GM13977 (cell line): Measurements from ENCODE around the gene EML6.
"Not testable (repeated sequence)": the region's sequence is repeated elsewhere in the genome, so short reads cannot be mapped to it uniquely, and the experiment has no call there.

Experiments
- DNase-seq: peaks from one replicate; pipeline ENCODE4 v3.0.0; 2012; ENCODE audit warnings: low spot score
- CTCF ChIP-seq: IDR thresholded peaks from 2 replicates; pipeline ENCODE4 v1.5.1; 2012; ENCODE audit warnings: mild to moderate bottlenecking, control low read depth; ENCODE audit not compliant: insufficient read depth; ENCODE audit errors: extremely low read depth, missing control alignments
- in situ Hi-C: fragments of 300-500 bp; cut with MboI; formaldehyde crosslinking; loops from one replicate; pipeline ENCODE4 v1.12.0; 2022; ENCODE audit warnings: low sequenced_read_pairs, low pct_unique_long_range_greater_than_20kb, mixed read lengths, inconsistent platforms; ENCODE audit not compliant: unreplicated experiment

The EML6 gene

GRCh38 chr2:54983345-54984220 is 260.1 kb downstream of the EML6 start:
- no peak for DNase-seq
- in situ Hi-C loops = no loop called here
- TF ChIP-seq CTCF = no peak

- in situ Hi-C loops = no loop called here
- DNase-seq = no peak
- TF ChIP-seq CTCF = no peak
Observed at GRCh38 chr2:54984476-54984875, 261.0 kb downstream of the EML6 start.

- DNase-seq = no peak
- in situ Hi-C loops = no loop called here
- no peak for TF ChIP-seq CTCF
Observed at GRCh38 chr2:54986264-54986663, 262.8 kb downstream of the EML6 start.

- in situ Hi-C loops = no loop called here
- TF ChIP-seq CTCF = no peak
- no peak for DNase-seq
Observed at GRCh38 chr2:54988612-54989011, 265.1 kb downstream of the EML6 start.

GRCh38 chr2:54990694-54991093 is 267.2 kb downstream of the EML6 start:
- in situ Hi-C loops, DNase-seq: not testable (repeated sequence)

- no peak for TF ChIP-seq CTCF
- in situ Hi-C loops = no loop called here
- no peak for DNase-seq
Observed at GRCh38 chr2:54995553-54995952, 272.1 kb downstream of the EML6 start.

- in situ Hi-C loops = no loop called here
- no peak for TF ChIP-seq CTCF
- no peak for DNase-seq
Observed at GRCh38 chr2:54997826-54998225, 274.4 kb downstream of the EML6 start.
